ENCODE data around the gene TSFM.

DNA sequence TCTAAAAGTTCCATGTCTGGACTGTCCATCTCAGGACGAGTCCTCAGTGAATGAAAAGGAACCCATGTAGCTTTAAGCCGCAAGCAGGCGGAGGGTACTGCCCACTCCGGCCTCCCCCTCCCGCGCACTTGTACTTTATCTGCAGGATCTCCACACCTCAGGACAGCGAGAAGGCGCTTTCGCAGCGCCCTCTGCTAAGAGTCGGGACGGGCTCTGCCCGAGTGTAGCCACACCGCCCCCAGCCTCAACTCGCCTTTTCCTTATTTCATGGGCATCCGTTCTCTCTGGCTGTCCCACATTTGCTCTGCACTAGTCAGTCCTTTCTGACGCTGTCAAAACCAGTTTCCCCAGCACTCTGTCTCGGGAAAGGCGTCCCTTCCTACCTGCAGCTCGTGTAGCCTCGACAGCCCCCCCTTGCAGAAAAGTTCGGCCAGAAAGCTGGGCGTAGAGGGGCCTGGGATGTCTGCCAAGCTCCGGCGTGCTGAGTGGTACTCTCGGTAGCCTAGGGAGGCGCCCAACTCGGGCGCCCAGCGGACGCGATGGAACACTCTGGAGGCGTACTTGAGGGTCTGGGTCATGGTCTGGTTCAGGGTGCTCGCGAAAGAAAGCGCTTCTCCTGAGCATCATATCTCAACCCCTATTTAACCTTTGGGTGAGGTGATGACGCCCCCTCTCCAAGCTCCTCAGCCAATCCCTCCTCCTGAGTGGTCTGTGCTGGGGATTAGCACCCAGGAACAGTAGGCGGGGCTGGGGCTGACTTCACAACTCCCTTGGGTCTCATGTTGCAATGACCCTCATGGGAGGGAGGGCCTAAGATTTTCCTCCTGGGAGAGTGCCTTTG, 15.9 kb upstream of the TSFM start, which contains the start of gene CYP27B1:
- TF ChIP-seq, protein P1, sequence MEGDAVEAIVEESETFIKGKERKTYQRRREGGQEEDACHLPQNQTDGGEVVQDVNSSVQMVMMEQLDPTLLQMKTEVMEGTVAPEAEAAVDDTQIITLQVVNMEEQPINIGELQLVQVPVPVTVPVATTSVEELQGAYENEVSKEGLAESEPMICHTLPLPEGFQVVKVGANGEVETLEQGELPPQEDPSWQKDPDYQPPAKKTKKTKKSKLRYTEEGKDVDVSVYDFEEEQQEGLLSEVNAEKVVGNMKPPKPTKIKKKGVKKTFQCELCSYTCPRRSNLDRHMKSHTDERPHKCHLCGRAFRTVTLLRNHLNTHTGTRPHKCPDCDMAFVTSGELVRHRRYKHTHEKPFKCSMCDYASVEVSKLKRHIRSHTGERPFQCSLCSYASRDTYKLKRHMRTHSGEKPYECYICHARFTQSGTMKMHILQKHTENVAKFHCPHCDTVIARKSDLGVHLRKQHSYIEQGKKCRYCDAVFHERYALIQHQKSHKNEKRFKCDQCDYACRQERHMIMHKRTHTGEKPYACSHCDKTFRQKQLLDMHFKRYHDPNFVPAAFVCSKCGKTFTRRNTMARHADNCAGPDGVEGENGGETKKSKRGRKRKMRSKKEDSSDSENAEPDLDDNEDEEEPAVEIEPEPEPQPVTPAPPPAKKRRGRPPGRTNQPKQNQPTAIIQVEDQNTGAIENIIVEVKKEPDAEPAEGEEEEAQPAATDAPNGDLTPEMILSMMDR (IDR thresholded peaks at IDR 0.05), result no peak
- TF ChIP-seq POLR2A (IDR thresholded peaks at IDR 0.05) (no peak), POLR2AphosphoS5 (IDR thresholded peaks at IDR 0.05; ENCODE audit: insufficient read depth in 1 of 2, low read depth in 1 of 2) (no peak)

All from vagina (tissue), 2 donors.